Measurements from ENCODE around the gene CRAMP1. TPM values are rescaled to one million over a fixed set of nuclear protein-coding genes. Genes with fewer than 3 reads are reported as not detected.

The CRAMP1 gene
- total RNA-seq, 2 donors from 2014 or later, result 29.2 to 40.0 TPM

GRCh38 chr16:1610899-1611632 lies 1.1 kb upstream of the CRAMP1 start:
- no peak for TF ChIP-seq CTCF (conservative IDR thresholded peaks at IDR 0.05)
- 11 to 12% methylated on average over 47 to 60 of the region's 60 CpGs for WGBS, 2 experiments (ENCODE audit: insufficient coverage in 1 of 2, insufficient read length in 1 of 2)
- Mint-ChIP-seq H3K9me3 (peaks cover 13% of the 10 kb centered on the region), H3K4me3 (peak overlapping the region; percentile 79), H3K27ac (no peak overlapping the region), H3K27me3 (ENCODE audit: insufficient read depth) (peaks cover 18% of the 10 kb centered on the region), H3K4me1 (peaks cover 24% of the 10 kb centered on the region), H3K36me3 (ENCODE audit: low read depth) (peaks cover 17% of the 10 kb centered on the region)
- peak overlapping the region; percentile 71 for H3K27ac ChIP-seq (ENCODE audit: low read depth, low read length)
- H3K4me3 ChIP-seq (ENCODE audit: low read length), result peak overlapping the region; percentile 90
- peaks cover 5% of the 10 kb centered on the region for H3K36me3 ChIP-seq (ENCODE audit: control insufficient read depth, insufficient read depth, low read length)
- DNase-seq, result no peak
- H3K4me1 ChIP-seq (ENCODE audit: control insufficient read depth, insufficient read depth, low read length), result peaks cover 4% of the 10 kb centered on the region
- peaks cover 9% of the 10 kb centered on the region for H3K27me3 ChIP-seq (ENCODE audit: control insufficient read depth, insufficient read depth, low read length, poor library complexity, severe bottlenecking)
- no peaks in the 10 kb centered on the region for H3K9me3 ChIP-seq (ENCODE audit: control insufficient read depth, low read length)
- H3K9ac ChIP-seq (ENCODE audit: extremely low read depth, low read length, poor library complexity, severe bottlenecking), result peak overlapping the region; percentile 57

GRCh38 chr16:1613211-1613622 lies 1.1 kb downstream of the CRAMP1 start:
- Histone ChIP-seq H3K27ac (ENCODE audit: low read depth, low read length) (no peak overlapping the region), H3K27me3 (ENCODE audit: control insufficient read depth, insufficient read depth, low read length, poor library complexity, severe bottlenecking) (peaks cover 9% of the 10 kb centered on the region), H3K9me3 (ENCODE audit: control insufficient read depth, low read length) (no peaks in the 10 kb centered on the region), H3K36me3 (ENCODE audit: control insufficient read depth, insufficient read depth, low read length) (peaks cover 15% of the 10 kb centered on the region), H3K9ac (ENCODE audit: extremely low read depth, low read length, poor library complexity, severe bottlenecking) (peak overlapping the region; percentile 76), H3K4me1 (ENCODE audit: control insufficient read depth, insufficient read depth, low read length) (peaks cover 4% of the 10 kb centered on the region), H3K4me3 (ENCODE audit: low read length) (peak overlapping the region; percentile 95)
- Mint-ChIP-seq H3K27ac (peak overlapping the region; percentile 78), H3K36me3 (ENCODE audit: low read depth) (peaks cover 23% of the 10 kb centered on the region), H3K4me3 (peak overlapping the region; percentile 79), H3K4me1 (peaks cover 24% of the 10 kb centered on the region), H3K9me3 (peaks cover 13% of the 10 kb centered on the region), H3K27me3 (ENCODE audit: insufficient read depth) (peaks cover 18% of the 10 kb centered on the region)
- no peak for DNase-seq
- WGBS, 2 experiments (ENCODE audit: insufficient coverage in 1 of 2, insufficient read length in 1 of 2), result 3 to 4% methylated on average over 14 to 20 of the region's 20 CpGs
- no peak for TF ChIP-seq CTCF (conservative IDR thresholded peaks at IDR 0.05)

- Mint-ChIP-seq H3K27ac (peak overlapping the region; percentile 78), H3K4me1 (peaks cover 24% of the 10 kb centered on the region), H3K27me3 (ENCODE audit: insufficient read depth) (peaks cover 18% of the 10 kb centered on the region), H3K4me3 (peak overlapping the region; percentile 79), H3K36me3 (ENCODE audit: low read depth) (peaks cover 29% of the 10 kb centered on the region), H3K9me3 (peaks cover 13% of the 10 kb centered on the region)
- Histone ChIP-seq H3K9me3 (ENCODE audit: control insufficient read depth, low read length) (no peaks in the 10 kb centered on the region), H3K9ac (ENCODE audit: extremely low read depth, low read length, poor library complexity, severe bottlenecking) (peak overlapping the region; percentile 76), H3K27me3 (ENCODE audit: control insufficient read depth, insufficient read depth, low read length, poor library complexity, severe bottlenecking) (peaks cover 9% of the 10 kb centered on the region), H3K4me1 (ENCODE audit: control insufficient read depth, insufficient read depth, low read length) (peaks cover 4% of the 10 kb centered on the region), H3K27ac (ENCODE audit: low read depth, low read length) (no peak overlapping the region), H3K4me3 (ENCODE audit: low read length) (peak overlapping the region; percentile 95), H3K36me3 (ENCODE audit: control insufficient read depth, insufficient read depth, low read length) (peaks cover 22% of the 10 kb centered on the region)
- TF ChIP-seq CTCF (conservative IDR thresholded peaks at IDR 0.05), result no peak
- WGBS, 2 experiments (ENCODE audit: insufficient coverage in 1 of 2, insufficient read length in 1 of 2), result 0 to 1% methylated on average over 3 to 72 of the region's 72 CpGs
- DNase-seq, result peak; percentile 61
Observed at GRCh38 chr16:1613728-1614455, 1.7 kb downstream of the CRAMP1 start.
